ENCODE results near the gene SORCS1. TPM values are rescaled to one million over a fixed set of nuclear protein-coding genes. Genes with fewer than 3 reads are reported as not detected.

The SORCS1 gene
- polyA plus RNA-seq, 4 donors = 8.3 to 21.3 (median 14.1) TPM

DNA sequence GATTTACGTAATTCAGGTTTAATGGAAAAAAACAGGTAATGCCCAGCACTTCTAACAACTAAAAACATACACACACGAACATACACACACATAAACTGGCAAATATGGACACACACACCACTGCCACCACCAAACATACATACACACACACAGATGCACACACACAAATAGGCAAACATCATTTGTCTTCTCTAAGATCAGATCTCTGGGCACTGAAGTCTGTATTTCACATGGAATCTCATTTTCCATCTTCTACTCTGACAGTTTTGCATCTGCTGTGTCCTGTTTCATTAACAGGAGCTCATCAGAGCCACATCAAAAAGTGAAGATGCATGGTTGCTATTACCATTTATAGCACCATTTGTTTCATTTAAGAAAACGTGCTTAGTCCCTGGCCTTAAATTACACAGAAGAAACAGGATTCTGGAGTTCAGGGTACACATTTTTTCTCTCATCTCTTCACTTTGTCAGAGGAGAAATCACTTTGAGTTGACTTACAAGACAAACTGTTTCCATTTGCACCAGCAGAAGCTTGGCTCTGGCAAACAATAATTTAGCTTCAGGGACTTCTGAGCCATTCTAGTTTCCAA, 165.3 kb downstream of the SORCS1 start:
- no peak for DNase-seq (ENCODE audit: low read depth in 4 of 4, low spot score in 2 of 4)

DNA sequence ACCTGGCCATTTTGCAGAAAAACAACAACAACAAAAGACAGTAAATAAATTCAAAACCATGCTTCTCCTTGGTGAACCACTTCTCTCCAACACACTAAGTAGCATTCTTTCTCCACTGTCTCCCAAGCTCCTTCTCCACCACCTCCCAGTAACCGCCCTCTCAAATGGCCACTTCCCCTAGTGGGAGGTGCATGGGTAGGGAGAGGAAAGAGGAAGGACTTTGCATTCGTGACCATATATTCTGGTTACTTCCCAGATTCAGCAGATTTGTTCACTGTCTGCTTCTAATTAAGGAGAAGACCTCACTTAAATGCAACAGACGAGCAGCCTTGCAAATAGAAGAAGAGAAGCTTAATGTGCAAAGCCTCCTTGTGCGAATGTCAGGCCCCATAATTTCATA, 166.8 kb downstream of the SORCS1 start:
- DNase-seq (ENCODE audit: low read depth in 4 of 4, low spot score in 2 of 4) = no peak

DNA sequence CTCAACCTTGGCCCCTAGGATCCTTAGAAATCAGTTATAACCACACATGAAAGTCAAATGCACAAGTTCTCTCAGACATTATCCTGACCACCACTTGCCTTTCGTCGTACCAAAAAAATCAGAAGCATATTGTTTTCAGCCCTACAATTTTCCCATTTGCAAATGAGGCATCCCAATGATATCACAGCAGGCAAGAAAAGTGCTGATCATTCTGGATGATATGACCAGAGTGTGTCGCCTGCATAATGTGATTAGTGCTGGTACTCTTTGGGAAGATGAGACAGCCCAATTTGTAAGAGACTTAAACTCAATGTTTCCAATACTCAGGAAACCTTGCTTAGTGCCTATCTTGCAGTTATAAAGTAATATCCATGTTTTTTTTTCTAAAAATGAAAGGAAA, 168.0 kb downstream of the SORCS1 start:
- DNase-seq (ENCODE audit: low read depth in 4 of 4, low spot score in 2 of 4) = no peak

DNA sequence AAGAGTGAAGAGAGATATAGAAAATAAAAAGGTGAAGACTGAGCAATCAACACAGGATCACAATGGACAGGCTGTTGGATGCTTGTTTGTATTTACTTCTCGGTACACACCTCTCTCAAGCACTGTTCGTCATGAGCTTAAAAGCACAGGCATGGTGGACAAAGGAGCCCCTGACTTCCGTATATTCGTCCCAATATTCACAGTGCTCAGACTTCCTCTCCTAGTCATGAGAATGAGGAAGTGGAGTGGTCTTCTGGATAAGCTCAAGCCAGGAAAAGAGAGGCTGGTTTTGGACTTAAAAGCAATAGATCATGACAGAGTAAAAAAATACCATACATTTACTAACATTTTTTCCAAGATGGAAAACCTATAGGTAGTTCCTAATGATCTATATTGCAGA, 172.5 kb downstream of the SORCS1 start:
- no peak for DNase-seq (ENCODE audit: low read depth in 4 of 4, low spot score in 2 of 4)

DNA sequence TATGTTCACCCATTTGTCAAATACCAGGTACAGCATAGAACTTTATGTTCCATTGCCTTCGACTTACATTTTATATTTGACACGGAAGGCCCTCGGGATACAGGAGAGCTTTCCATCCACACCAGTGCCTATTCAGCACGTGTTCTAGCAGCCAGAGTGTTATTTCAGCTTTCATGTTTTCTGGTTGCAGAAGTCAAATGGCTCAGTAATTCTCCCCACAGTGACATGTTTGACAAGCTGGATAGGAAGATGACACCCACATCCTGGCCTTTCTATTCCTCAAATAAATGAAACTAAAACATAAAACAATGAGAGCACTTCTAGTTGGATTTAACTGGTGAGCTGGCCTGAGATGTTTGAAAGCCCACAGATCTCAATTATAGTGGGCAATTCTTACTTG, 173.4 kb downstream of the SORCS1 start:
- no peak for DNase-seq (ENCODE audit: low read depth in 4 of 4, low spot score in 2 of 4)

DNA sequence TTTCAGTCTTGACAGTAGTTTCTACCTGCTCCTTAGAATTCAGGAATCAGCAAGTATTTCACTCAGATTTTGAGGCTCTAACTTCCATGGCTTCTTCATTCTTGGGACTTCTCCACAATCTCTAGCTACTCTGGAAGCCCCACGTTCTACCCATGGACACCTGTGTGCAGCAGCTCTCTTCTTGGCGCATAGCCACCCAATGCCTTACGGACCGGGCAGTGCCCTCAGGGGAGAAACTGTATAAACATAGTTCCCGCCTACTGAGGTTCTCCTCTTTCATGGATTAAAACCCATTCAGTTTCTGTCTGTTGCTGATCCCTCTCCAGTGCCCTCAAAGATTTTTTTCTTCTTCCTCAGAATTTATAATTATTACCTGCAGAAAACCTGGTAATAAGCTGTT, 177.1 kb downstream of the SORCS1 start:
- DNase-seq (ENCODE audit: low read depth in 4 of 4, low spot score in 2 of 4) = no peak

DNA sequence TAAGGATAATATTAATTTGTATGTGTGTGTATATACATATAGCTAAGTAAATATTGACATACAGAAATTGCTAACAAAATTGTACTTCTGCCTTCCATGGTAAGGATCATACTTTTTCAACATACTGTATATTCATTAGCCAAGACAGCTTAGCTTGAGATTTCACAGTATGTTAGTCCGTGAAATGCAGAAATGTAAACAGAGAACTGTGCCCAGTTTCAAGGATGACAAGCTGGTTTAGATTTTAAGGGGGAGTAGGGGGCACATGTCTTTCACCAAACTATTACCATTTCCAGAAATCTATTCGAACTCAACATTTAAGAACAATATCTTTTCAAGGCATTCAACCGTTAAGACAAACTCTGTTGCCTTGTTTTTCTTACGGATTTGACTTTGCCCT, 182.2 kb downstream of the SORCS1 start:
- no peak for DNase-seq (ENCODE audit: low read depth in 4 of 4, low spot score in 2 of 4)

DNA sequence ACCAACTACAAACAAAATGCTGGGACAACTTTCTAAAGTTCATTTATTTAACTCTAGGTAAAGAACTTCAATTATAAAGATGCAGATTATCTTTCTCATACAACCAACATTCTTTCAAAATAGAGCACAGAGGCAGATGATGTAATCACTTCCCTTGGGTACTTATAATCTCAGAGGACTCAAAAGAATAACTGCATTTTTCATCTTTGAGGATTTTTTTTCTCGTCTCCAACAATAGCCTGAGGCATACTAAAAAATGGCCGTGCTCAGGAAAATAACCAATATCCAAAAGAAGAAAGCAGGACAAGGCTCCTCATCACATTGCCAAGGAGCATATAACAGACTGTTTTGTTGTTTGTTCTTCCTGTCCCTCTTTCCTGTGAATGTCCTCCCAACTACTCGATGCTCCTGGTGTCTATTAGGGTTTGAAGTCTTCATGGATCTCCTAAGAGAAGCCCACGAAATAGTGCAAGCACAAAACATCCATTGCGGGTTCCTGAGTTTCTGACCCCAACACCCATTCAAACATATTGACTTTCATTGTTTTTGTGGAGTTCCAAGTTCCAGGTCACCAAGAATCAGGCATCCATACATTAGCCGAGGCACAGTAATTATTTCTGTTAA, 182.9 kb downstream of the SORCS1 start:
- no peak for DNase-seq (ENCODE audit: low read depth in 4 of 4, low spot score in 2 of 4)

DNA sequence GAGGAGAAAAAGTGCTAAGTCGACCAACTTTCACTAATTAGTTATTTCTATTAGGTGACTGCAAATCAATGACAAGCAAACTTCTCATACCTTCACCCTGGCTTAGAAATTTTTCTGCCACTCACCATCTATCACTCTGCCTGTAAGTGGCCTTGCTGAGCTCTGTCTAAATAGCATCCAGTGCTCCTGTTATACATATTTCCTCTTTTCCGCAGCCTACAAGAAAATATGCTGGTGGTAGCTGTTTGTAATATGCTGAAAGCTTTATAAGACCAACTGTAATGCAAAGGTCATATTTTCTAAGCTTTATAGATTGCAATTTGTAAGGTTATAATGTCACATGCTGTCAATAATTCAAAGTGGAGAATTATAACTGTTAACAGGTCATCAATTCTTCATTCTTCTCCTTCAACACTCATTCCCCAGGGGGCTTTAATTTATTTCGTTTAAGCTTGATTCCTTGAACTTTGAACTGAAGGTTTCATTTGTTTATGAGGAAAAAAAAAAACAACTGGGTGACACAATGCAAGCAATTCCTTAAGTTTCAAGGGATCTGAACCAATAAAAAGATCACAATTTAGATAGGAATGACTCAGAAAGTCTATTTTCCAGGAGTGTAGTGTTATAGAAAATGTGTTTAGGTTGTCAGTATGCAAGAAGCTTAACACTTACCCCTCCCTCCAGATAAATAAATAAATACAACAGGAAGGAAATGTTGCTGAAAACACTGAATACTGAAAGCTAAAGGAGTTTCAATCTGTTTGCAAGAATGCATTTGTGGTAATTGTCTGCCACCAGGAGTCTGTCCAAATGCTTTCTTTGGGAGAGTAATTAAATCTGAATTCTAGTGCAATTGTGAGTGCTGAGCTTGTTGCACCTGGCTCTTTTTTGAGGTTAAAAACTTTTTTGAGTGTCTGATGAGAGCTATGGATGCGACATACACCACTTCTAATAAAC, 183.7 kb downstream of the SORCS1 start:
- DNase-seq (ENCODE audit: low read depth in 4 of 4, low spot score in 2 of 4) = no peak

DNA sequence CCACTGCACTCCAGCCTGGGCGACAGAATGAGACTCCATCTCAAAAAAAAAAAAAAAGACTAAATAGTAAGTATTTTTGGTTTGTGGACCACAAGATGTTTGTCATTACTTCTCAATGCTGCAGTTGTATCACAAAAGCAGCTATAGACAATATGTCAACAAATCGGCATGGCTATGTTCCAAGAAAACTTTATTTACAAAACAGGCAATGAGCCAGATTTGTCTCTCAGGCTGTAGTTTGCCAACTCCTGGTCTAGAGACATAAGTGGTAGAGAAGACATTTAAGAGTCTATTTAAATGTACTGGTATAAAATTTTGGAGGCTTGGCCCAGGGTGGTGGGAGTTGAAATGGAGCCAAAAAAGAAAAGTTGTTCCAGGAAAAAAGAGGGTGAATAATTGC, 185.8 kb downstream of the SORCS1 start:
- no peak for DNase-seq (ENCODE audit: low read depth in 4 of 4, low spot score in 2 of 4)

DNA sequence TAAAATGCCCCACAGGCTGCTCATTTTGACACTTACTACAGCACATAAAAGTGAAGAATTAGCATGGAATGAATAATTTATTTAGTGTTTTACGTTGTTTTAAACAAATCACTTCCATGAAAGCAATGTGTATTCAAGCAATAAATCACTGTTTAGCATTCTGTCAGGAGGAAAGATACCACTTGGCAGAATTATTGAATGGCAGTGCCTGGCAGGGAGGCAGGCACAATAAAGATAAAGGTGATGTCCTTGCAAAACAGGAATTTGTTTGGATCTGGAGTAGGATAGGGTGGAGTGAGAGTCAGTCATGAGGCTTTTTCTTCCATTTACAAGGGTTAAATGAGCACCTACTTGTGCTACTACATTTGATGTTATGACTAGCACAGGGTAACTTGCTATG, 190.8 kb downstream of the SORCS1 start:
- DNase-seq (ENCODE audit: low read depth in 4 of 4, low spot score in 2 of 4) = no peak

DNA sequence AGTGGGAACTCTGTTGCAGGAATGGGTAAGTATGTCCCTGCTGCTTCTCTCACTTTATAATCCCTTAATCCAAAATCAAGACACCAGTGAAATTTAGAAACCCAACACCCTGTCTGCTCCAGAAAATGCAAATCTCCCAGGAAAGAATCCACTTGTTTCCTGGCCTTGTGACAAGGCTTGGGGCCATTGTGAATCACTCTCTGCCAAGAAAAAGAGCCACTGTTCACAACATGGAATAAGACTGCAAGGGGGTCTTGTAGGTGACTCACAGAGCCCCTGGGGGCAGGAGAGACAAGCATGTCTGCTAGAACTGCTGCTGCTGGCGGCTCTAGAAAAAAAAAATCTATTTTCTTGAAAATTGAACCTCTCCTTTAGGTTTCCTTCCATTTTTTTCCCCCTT, 191.2 kb downstream of the SORCS1 start:
- no peak for DNase-seq (ENCODE audit: low read depth in 4 of 4, low spot score in 2 of 4)

DNA sequence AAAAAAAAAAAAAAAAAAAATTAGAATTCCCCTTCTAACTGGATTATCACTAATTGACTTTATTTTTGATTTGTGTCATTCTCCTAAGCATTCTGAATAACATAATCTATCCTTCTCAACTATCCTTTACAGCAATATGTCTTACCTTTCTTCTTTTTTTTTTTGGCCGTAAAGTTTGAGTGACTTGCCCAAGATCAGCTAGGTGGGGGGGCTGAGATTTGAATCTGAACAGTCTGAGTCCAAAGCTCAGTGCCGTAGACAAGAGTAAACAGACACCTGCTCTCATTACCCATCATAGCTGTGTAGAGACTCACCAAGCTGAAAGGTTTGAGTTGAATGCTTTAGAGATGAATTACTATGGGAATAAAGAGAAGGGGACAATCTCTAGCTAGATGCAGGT, 192.1 kb downstream of the SORCS1 start:
- no peak for DNase-seq (ENCODE audit: low read depth in 4 of 4, low spot score in 2 of 4)

DNA sequence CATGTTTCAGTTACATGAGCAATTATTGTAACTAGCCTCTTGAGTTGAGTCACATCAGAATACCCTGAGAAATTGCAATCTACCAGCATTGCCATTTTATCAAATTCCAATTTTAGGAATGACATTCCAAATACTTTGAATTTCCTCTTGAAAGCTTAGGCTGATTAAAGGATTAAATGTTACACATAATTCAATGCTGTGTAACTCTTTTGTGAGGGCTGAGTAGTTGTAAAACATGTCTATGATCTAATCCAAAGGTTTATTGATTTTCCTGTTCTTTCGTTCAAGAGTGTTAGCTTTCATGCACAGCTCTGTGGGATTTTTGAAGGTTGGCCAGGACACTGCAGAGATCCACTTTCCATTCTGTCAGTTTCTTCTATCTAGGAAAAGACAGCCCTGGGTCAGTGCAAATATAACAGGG, 193.1 kb downstream of the SORCS1 start:
- no peak for DNase-seq (ENCODE audit: low read depth in 4 of 4, low spot score in 2 of 4)

DNA sequence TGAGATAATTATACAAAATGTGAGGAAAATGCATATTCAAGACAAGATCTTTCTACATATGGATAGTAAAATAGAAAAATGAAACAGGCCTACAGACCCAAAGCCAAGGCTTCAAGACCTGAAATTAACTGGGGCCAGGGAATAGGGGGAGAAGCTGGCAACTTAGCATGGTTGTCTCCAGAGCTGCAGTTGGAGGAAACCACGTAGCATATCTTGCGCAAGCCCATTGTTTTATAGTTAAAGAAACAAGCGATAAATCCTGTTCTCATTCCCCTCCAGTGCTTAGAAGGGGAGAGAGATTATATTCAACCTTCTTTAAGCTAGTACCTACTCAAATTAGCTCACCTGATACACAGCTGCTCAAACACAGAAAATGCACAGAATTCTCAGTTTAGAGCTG, 197.1 kb downstream of the SORCS1 start:
- no peak for DNase-seq (ENCODE audit: low read depth in 4 of 4, low spot score in 2 of 4)

DNA sequence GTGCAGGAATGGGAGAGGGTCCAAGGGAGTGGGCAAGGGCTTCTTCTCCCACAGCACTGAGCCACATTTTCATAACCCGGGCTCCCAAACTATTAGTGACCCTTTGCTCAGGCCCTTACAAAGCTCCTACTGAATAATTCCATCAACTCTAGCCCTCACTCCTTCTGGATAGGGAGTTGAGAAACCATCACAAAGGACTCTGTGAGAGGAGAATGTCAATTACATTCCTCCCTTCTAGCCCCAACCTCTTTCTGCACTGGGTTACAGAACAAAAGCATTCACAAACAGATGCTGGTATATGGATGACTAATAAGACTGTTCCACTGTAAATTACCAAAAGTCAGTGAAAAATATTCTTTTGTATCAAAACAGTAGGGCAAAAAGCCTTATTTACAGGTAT, 203.7 kb downstream of the SORCS1 start:
- DNase-seq (ENCODE audit: low read depth in 4 of 4, low spot score in 2 of 4) = no peak

DNA sequence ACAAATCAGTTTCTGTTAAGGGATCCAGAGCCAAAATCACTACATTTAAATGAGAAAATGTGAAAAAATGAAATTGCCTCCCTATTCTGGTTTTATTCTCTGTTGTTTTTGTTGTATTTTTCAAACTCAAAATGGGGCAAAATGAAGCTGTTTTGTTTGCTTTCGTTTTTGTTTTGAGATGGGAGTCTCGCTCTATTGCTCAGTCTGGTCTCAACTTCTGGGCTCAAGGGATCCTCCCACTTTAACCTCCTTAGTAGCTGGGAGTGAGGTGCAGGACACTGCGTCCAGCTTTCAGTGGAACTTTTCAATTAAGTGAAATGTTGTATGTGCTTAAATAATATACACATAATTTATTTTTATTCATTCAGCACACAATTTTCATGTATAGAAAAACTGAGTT, 205.0 kb downstream of the SORCS1 start:
- DNase-seq (ENCODE audit: low read depth in 4 of 4, low spot score in 2 of 4) = no peak

DNA sequence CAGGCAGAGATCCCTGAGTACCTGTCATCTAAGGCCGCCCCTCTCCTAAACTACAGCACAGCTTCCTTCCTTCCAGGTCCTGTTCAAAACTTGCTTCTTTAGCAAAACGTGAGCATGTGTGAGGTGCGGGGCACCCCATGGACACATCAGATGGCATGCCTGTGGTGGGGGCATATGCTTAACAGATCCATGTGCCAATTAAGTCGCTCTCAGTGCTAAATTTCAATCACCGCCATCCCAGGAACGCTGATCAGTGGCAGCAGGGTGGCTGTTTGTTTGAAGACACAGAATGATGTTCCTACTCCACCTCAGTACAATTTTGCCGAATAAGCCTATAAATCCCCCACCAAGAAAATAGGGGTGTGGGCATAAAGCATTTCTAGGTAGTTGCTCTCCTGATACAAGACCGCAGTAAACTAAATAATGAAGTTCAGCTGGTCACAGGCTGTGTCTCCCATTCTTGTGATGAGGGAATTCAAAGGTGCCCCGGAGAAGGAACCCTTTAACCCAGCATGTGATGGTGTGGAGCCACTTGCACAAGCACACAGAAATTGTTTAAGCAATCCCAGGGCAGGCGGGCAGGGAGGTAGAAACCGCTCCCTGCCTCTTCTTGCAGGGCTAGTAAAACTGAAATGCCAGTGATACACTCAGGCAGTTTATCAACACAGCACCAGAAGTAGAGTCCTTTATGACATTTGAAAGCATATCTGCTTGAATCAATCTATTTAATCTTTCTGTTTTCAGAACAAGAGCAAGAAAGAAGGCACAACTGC, 205.7 kb downstream of the SORCS1 start:
- no peak for DNase-seq (ENCODE audit: low read depth in 4 of 4, low spot score in 2 of 4)

DNA sequence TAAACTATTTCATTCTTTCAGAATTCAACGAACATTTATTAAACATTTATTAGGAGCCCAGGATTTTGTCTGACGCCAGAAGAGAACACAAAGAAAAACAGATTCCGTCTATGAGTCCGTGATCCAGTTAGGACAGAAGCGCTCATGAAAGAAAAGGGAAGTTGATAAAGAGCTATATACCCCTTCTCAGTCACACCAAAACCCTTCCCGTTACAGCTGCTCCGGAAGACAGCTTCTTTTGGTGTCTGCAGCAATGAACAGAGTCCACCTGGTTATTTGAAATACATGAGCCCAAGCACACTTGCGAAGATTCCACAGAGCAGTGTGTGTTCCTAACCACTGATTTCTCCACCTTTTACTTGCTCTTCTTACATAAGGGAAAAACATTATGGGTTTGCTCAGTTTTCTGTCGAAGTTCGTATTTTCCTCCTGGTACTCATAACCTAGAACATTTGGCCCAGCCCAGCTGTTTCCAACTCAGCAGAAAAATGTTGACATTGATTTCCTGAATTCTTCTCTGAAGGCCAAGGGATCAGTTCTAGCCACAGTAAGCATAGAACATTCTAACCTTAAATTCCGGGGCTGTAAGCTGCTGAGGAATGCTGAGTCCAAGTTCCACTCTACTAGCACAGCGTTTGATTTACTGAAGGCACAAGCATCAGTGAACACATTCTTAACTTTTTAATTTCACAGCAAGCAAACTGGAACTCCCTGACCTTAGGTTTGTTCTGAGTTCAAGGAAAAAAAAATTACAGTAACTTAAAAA, 206.5 kb downstream of the SORCS1 start:
- no peak for DNase-seq (ENCODE audit: low read depth in 4 of 4, low spot score in 2 of 4)

DNA sequence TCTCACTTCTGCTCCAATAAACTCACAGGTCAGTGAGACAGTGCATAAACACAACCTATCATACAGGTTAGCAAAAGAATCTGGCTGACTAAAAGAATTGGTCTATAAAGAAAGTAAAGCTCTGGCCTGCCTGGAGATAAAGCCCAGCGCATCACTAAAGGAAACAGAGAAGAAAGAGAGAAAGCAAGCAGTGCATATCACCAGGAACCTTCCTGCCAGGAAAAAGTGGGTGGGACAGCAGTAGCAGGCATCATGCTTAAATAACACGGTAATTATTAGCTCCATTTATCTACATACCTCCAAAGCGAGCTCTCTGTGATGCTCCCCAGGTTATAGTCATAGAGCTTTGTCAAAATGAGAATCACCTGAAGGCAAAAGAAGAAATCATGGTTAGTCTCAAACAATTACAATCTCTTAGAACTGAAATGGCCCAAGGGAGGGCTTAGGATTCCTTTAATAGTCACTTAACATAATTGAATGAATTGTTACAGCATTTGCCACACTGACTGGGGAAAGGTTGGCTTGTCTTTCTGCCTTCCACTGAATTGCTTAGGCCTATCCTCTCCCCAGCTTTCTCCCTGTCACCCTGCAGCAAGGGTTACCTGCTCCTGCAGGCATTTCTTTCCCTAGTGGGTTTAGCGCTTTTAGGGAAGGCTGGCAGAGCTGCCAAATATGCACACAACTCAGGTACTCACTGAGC, 208.1 kb downstream of the SORCS1 start:
- DNase-seq (ENCODE audit: low read depth in 4 of 4, low spot score in 2 of 4) = no peak
